Measurements from ENCODE around the gene NT5DC3. TPM values are rescaled to one million over a fixed set of nuclear protein-coding genes. Genes with fewer than 3 reads are reported as not detected.

The NT5DC3 gene
- total and polyA plus RNA-seq, 11 donors, result 0.95 to 6.3 (median 3.7) TPM

GRCh38 chr12:103735291-103735690 is 105.7 kb downstream of the NT5DC3 start:
- 82 to 90% (median 87%) methylated on average over 8 of the region's 8 CpGs for WGBS, 4 donors
- H3K4me1 ChIP-seq, result no peaks in the 10 kb centered on the region
- H3K36me3 ChIP-seq, result no peaks in the 10 kb centered on the region
- H3K27ac ChIP-seq, result no peak overlapping the region
- DNase-seq (no peak), ATAC-seq (no peak)
- intact Hi-C loops (cut with DNase I), result no loop called here
- no peaks in the 10 kb centered on the region for H3K27me3 ChIP-seq
- peaks cover 0 to 11% (median 0%) of the 10 kb centered on the region in 12 donors for H3K9me3 ChIP-seq
- no peak for TF ChIP-seq CTCF (IDR thresholded peaks at IDR 0.05)
- no peak for TF ChIP-seq POLR2A (IDR thresholded peaks at IDR 0.05)
- H3K4me3 ChIP-seq, result no peak overlapping the region

- no peaks in the 10 kb centered on the region for H3K4me1 ChIP-seq
- H3K4me3 ChIP-seq, result no peak overlapping the region
- H3K27me3 ChIP-seq, result no peaks in the 10 kb centered on the region
- H3K27ac ChIP-seq, result no peak overlapping the region
- TF ChIP-seq POLR2A (IDR thresholded peaks at IDR 0.05), result no peak
- no peaks in the 10 kb centered on the region for H3K36me3 ChIP-seq
- intact Hi-C loops (cut with DNase I), result no loop called here
- H3K9me3 ChIP-seq, result peaks cover 0 to 11% (median 0%) of the 10 kb centered on the region in 12 donors
- ATAC-seq, result no peak
- 66 to 86% (median 82%) methylated on average over 2 of the region's 2 CpGs for WGBS, 4 donors
- DNase-seq, result no peak
Observed at GRCh38 chr12:103734863-103735262, 106.2 kb downstream of the NT5DC3 start.

- Histone ChIP-seq H3K27ac (no peak overlapping the region), H3K4me1 (no peaks in the 10 kb centered on the region), H3K36me3 (no peaks in the 10 kb centered on the region), H3K9me3 (peaks cover 0 to 11% (median 0%) of the 10 kb centered on the region in 12 donors), H3K27me3 (no peaks in the 10 kb centered on the region), H3K4me3 (no peak overlapping the region)
- WGBS, 4 donors, result 89 to 93% (median 90%) methylated on average over 1 of the region's 1 CpG
- DNase-seq (no peak), ATAC-seq (no peak)
- intact Hi-C loops (cut with DNase I), result no loop called here
- TF ChIP-seq POLR2A (IDR thresholded peaks at IDR 0.05) (no peak), CTCF (IDR thresholded peaks at IDR 0.05) (no peak)
Observed at GRCh38 chr12:103731539-103731938, 109.5 kb downstream of the NT5DC3 start.

GRCh38 chr12:103729499-103729898 is 111.5 kb downstream of the NT5DC3 start:
- Histone ChIP-seq H3K4me1 (no peaks in the 10 kb centered on the region), H3K27ac (no peak overlapping the region), H3K36me3 (no peaks in the 10 kb centered on the region), H3K4me3 (no peak overlapping the region), H3K27me3 (no peaks in the 10 kb centered on the region), H3K9me3 (peaks cover 0 to 11% (median 0%) of the 10 kb centered on the region in 12 donors)
- intact Hi-C loops (cut with DNase I), result no loop called here
- WGBS, 4 donors, result 84 to 95% (median 93%) methylated on average over 1 of the region's 1 CpG
- DNase-seq, result no peak
- ATAC-seq, result no peak
- TF ChIP-seq CTCF (IDR thresholded peaks at IDR 0.05) (no peak), POLR2A (IDR thresholded peaks at IDR 0.05) (no peak)

GRCh38 chr12:103728323-103728722 is 112.7 kb downstream of the NT5DC3 start:
- intact Hi-C loops (cut with DNase I), result no loop called here
- H3K4me3 ChIP-seq, result no peak overlapping the region
- no peak overlapping the region for H3K27ac ChIP-seq
- TF ChIP-seq POLR2A (IDR thresholded peaks at IDR 0.05) (no peak), CTCF (IDR thresholded peaks at IDR 0.05) (no peak)
- no peaks in the 10 kb centered on the region for H3K36me3 ChIP-seq
- no peak for ATAC-seq
- no peaks in the 10 kb centered on the region for H3K4me1 ChIP-seq
- no peaks in the 10 kb centered on the region for H3K27me3 ChIP-seq
- DNase-seq, result no peak
- peaks cover 0 to 11% (median 0%) of the 10 kb centered on the region in 12 donors for H3K9me3 ChIP-seq
- WGBS, 4 donors, result 80 to 86% (median 83%) methylated on average over 4 of the region's 4 CpGs
